Measurements from ENCODE around the gene ADAMTS6.

Gene ADAMTS6

GRCh38 chr5:65262096-65262495, 219.6 kb downstream of the ADAMTS6 start:
- DNase-seq, result no peak
- TF ChIP-seq POLR2A (IDR thresholded peaks at IDR 0.05; ENCODE audit: low read length) (no peak), GATA1 (IDR thresholded peaks at IDR 0.05; ENCODE audit: low read depth, low read length) (no peak)

- TF ChIP-seq POLR2A (IDR thresholded peaks at IDR 0.05; ENCODE audit: low read length) (no peak), GATA1 (IDR thresholded peaks at IDR 0.05; ENCODE audit: low read depth, low read length) (no peak)
- no peak for DNase-seq
These were observed 220.2 kb downstream of the ADAMTS6 start for GRCh38 chr5:65261499-65261898.

- TF ChIP-seq GATA1 (IDR thresholded peaks at IDR 0.05; ENCODE audit: low read depth, low read length) (no peak), POLR2A (IDR thresholded peaks at IDR 0.05; ENCODE audit: low read length) (no peak)
These were observed 226.4 kb downstream of the ADAMTS6 start for GRCh38 chr5:65255294-65255693.

GRCh38 chr5:65252977-65253376, 228.7 kb downstream of the ADAMTS6 start:
- no peak for DNase-seq
- TF ChIP-seq POLR2A (IDR thresholded peaks at IDR 0.05; ENCODE audit: low read length) (no peak), GATA1 (IDR thresholded peaks at IDR 0.05; ENCODE audit: low read depth, low read length) (no peak)

More at GRCh38 chr5:65255294-65255693, 226.4 kb downstream of the ADAMTS6 start:
- DNase-seq, result no peak

- no peak for DNase-seq
- TF ChIP-seq GATA1 (IDR thresholded peaks at IDR 0.05; ENCODE audit: low read depth, low read length) (no peak), POLR2A (IDR thresholded peaks at IDR 0.05; ENCODE audit: low read length) (no peak)
These were observed 232.8 kb downstream of the ADAMTS6 start for GRCh38 chr5:65248896-65249295.

GRCh38 chr5:65247594-65247993, 234.1 kb downstream of the ADAMTS6 start:
- no peak for TF ChIP-seq POLR2A (IDR thresholded peaks at IDR 0.05; ENCODE audit: low read length)
- TF ChIP-seq GATA1 (IDR thresholded peaks at IDR 0.05; ENCODE audit: low read depth, low read length), result no peak
- no peak for DNase-seq

GRCh38 chr5:65246741-65247140, 235.0 kb downstream of the ADAMTS6 start:
- no peak for TF ChIP-seq GATA1 (IDR thresholded peaks at IDR 0.05; ENCODE audit: low read depth, low read length)
- no peak for TF ChIP-seq POLR2A (IDR thresholded peaks at IDR 0.05; ENCODE audit: low read length)
- no peak for DNase-seq

- no peak for DNase-seq
- TF ChIP-seq GATA1 (IDR thresholded peaks at IDR 0.05; ENCODE audit: low read depth, low read length) (no peak), POLR2A (IDR thresholded peaks at IDR 0.05; ENCODE audit: low read length) (no peak)
These were observed 237.7 kb downstream of the ADAMTS6 start for GRCh38 chr5:65244031-65244430.

GRCh38 chr5:65243161-65243560, 238.6 kb downstream of the ADAMTS6 start:
- no peak for TF ChIP-seq GATA1 (IDR thresholded peaks at IDR 0.05; ENCODE audit: low read depth, low read length)
- no peak for TF ChIP-seq POLR2A (IDR thresholded peaks at IDR 0.05; ENCODE audit: low read length)
- no peak for DNase-seq

- DNase-seq, result no peak
- TF ChIP-seq POLR2A (IDR thresholded peaks at IDR 0.05; ENCODE audit: low read length) (no peak), GATA1 (IDR thresholded peaks at IDR 0.05; ENCODE audit: low read depth, low read length) (no peak)
These were observed 251.9 kb downstream of the ADAMTS6 start for GRCh38 chr5:65229841-65230240.

GRCh38 chr5:65213921-65214525, 267.7 kb downstream of the ADAMTS6 start:
- TF ChIP-seq GATA1 (IDR thresholded peaks at IDR 0.05; ENCODE audit: low read depth, low read length) (no peak), POLR2A (IDR thresholded peaks at IDR 0.05; ENCODE audit: low read length) (no peak)
- peak; percentile 21 to 32 for DNase-seq

- no peak for DNase-seq
- TF ChIP-seq GATA1 (IDR thresholded peaks at IDR 0.05; ENCODE audit: low read depth, low read length) (no peak), POLR2A (IDR thresholded peaks at IDR 0.05; ENCODE audit: low read length) (no peak)
These were observed 272.4 kb downstream of the ADAMTS6 start for GRCh38 chr5:65209341-65209740.

GRCh38 chr5:65204966-65205365, 276.8 kb downstream of the ADAMTS6 start:
- TF ChIP-seq GATA1 (IDR thresholded peaks at IDR 0.05; ENCODE audit: low read depth, low read length), result no peak
- TF ChIP-seq POLR2A (IDR thresholded peaks at IDR 0.05; ENCODE audit: low read length), result no peak
- no peak for DNase-seq

GRCh38 chr5:65203746-65204145, 278.0 kb downstream of the ADAMTS6 start:
- DNase-seq, result no peak
- TF ChIP-seq GATA1 (IDR thresholded peaks at IDR 0.05; ENCODE audit: low read depth, low read length) (no peak), POLR2A (IDR thresholded peaks at IDR 0.05; ENCODE audit: low read length) (no peak)

GRCh38 chr5:65199993-65200675, 281.6 kb downstream of the ADAMTS6 start:
- TF ChIP-seq POLR2A (IDR thresholded peaks at IDR 0.05; ENCODE audit: low read length) (no peak), GATA1 (IDR thresholded peaks at IDR 0.05; ENCODE audit: low read depth, low read length) (no peak)
- no peak for DNase-seq
